OCI-M2 (cell line): ENCODE data around the gene AEBP2.

Source experiments
- DNase-seq: peaks from one replicate; lab custom pipeline; 2025; ENCODE audit not compliant: unreplicated experiment; lab: John Stamatoyannopoulos, UW

Gene AEBP2

GRCh38 chr12:19499030-19499429, 59.7 kb downstream of the AEBP2 start:
- DNase-seq, result no peak

- DNase-seq, result no peak
These were observed 67.2 kb downstream of the AEBP2 start for GRCh38 chr12:19506497-19506896.

- no peak for DNase-seq
These were observed 68.5 kb downstream of the AEBP2 start for GRCh38 chr12:19507823-19508222.

GRCh38 chr12:19510461-19510860, 71.2 kb downstream of the AEBP2 start:
- DNase-seq, result no peak

- DNase-seq, result no peak
These were observed 75.9 kb downstream of the AEBP2 start for GRCh38 chr12:19515179-19515578.

- no peak for DNase-seq
These were observed 78.3 kb downstream of the AEBP2 start for GRCh38 chr12:19517583-19517982.

- no peak for DNase-seq
These were observed 78.9 kb downstream of the AEBP2 start for GRCh38 chr12:19518209-19518608.

GRCh38 chr12:19520646-19521415, 81.5 kb downstream of the AEBP2 start:
- no peak for DNase-seq

- no peak for DNase-seq
These were observed 86.0 kb downstream of the AEBP2 start for GRCh38 chr12:19525274-19525673.

- no peak for DNase-seq
These were observed 88.6 kb downstream of the AEBP2 start for GRCh38 chr12:19527866-19528265.

- no peak for DNase-seq
These were observed 89.5 kb downstream of the AEBP2 start for GRCh38 chr12:19528750-19529149.

GRCh38 chr12:19529951-19530636, 90.8 kb downstream of the AEBP2 start:
- DNase-seq, result no peak

GRCh38 chr12:19530637-19531023, 91.3 kb downstream of the AEBP2 start:
- no peak for DNase-seq

- DNase-seq, result no peak
These were observed 94.3 kb downstream of the AEBP2 start for GRCh38 chr12:19533567-19533966.

GRCh38 chr12:19539071-19539470, 99.8 kb downstream of the AEBP2 start:
- DNase-seq, result no peak

- DNase-seq, result no peak
These were observed 100.5 kb downstream of the AEBP2 start for GRCh38 chr12:19539836-19540235.

- no peak for DNase-seq
These were observed 103.3 kb downstream of the AEBP2 start for GRCh38 chr12:19542606-19543005.

- DNase-seq, result no peak
These were observed 105.1 kb downstream of the AEBP2 start for GRCh38 chr12:19544353-19544752.

- DNase-seq, result no peak
These were observed 106.0 kb downstream of the AEBP2 start for GRCh38 chr12:19545301-19545700.

- no peak for DNase-seq
These were observed 106.7 kb downstream of the AEBP2 start for GRCh38 chr12:19546027-19546426.

GRCh38 chr12:19546611-19547162, 107.4 kb downstream of the AEBP2 start:
- no peak for DNase-seq

GRCh38 chr12:19547271-19547671, 108.0 kb downstream of the AEBP2 start:
- DNase-seq, result no peak
